HepG2 (cell line): ENCODE results near the gene MAP1LC3A. TPM values are rescaled to one million over a fixed set of nuclear protein-coding genes. Genes with fewer than 3 reads are reported as not detected.

Experiments used
- ATF5 ChIP-seq: sonication (generic); formaldehyde crosslinking; IDR thresholded peaks from 2 replicates; pipeline ENCODE4 v1.4.0; 2020; ENCODE audit warnings: mild to moderate bottlenecking, low read depth, missing genetic modification reagents
- HDAC1 ChIP-seq: sonication (generic); formaldehyde crosslinking; IDR thresholded peaks from 2 replicates; pipeline ENCODE4 v1.5.1; 2020; ENCODE audit warnings: mild to moderate bottlenecking, missing genetic modification reagents
- RERE ChIP-seq: IDR thresholded peaks from 2 replicates; pipeline ENCODE4 v1.6.1; 2016; ENCODE audit warnings: low read depth, missing genetic modification reagents, missing compliant biosample characterization
- ZMAT5 ChIP-seq: sonication (generic); formaldehyde crosslinking; IDR thresholded peaks from 2 replicates; pipeline ENCODE4 v1.5.0; 2020; ENCODE audit warnings: mild to moderate bottlenecking, low read depth, missing genetic modification reagents, borderline replicate concordance
- ZNF510 ChIP-seq: sonication (generic); formaldehyde crosslinking; IDR thresholded peaks from 2 replicates; pipeline ENCODE4 v1.4.0; 2020; ENCODE audit warnings: low read depth, mild to moderate bottlenecking, missing genetic modification reagents
- polyA plus RNA-seq, 8 experiments: library from polyadenylated mRNA; depleted of rRNA in 3 of 8; stranded (reverse) in 7 of 8; unstranded in 1 of 8; fragments of >200 nt; fragmentation: Illumina TruSeq in 4 of 8; extraction: Trizol in 4 of 8; gene quantifications; 2 replicates each; pipeline versions ENCODE4 v1.2.1 to v1.2.3, GENCODE V29; 2011 to 2016; ENCODE audit warnings: low read depth in 4 of 8, missing spikeins in 1 of 8, mixed read lengths in 1 of 8; ENCODE audit not compliant: insufficient read depth in 1 of 8
- total RNA-seq, 5 experiments: library from RNA; depleted of rRNA; stranded (reverse); fragments of >200 nt; fragmentation: Illumina TruSeq; extraction: Trizol; gene quantifications; 2 replicates each; pipeline ENCODE4 v1.2.3, GENCODE V29; 2016; ENCODE audit warnings: low read depth in 1 of 5
- TF ChIP-seq, protein P1 (sequence below): sonication (generic); formaldehyde crosslinking; IDR thresholded peaks from 2 replicates; pipeline ENCODE4 v1.4.0; 2020; ENCODE audit warnings: missing genetic modification reagents

Gene MAP1LC3A
- total and polyA plus RNA-seq, 2 of the 13 experiments (the other 11 are each of a cell fraction or from before 2014, with no cell fraction given): not detected

DNA sequence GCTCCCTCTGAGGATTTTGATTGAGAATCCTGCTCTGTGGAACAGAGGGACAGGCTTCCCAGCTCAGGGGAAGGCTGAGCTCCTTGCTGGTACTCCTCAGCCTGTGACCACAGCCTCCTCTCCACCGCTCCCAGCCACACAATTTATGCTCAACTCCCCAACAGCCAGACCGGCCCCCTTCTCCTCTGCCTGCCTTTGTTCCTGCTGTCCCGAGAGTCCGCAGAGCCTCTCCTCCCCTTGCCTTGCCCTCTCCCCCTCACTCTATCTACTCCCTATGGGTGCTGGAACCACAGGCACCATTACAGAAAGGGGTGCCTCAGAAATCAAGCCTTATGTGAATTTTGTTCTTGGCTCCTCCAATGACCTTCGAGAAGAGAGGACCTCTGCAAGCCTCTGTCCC lies 15.9 kb downstream of the MAP1LC3A start (continued):
- TF ChIP-seq RERE (CRISPR knock-in tag) (no peak), ATF5 (CRISPR knock-in tag) (no peak), HDAC1 (no peak), ZNF510 (CRISPR knock-in tag) (no peak), ZMAT5 (no peak)
- TF ChIP-seq, protein P1, sequence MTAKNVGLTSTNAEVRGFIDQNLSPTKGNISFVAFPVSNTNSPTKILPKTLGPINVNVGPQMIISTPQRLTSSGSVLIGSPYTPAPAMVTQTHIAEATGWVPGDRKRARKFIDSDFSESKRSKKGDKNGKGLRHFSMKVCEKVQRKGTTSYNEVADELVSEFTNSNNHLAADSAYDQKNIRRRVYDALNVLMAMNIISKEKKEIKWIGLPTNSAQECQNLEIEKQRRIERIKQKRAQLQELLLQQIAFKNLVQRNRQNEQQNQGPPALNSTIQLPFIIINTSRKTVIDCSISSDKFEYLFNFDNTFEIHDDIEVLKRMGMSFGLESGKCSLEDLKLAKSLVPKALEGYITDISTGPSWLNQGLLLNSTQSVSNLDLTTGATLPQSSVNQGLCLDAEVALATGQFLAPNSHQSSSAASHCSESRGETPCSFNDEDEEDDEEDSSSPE (CRISPR knock-in tag): no peak
